SK-N-SH treated with all-trans-retinoic acid at 6 μM for 48 hours (cell line): ENCODE measurements around the gene COL23A1.

ENCODE experiments used
- ATAC-seq: fragments of 200-7000 bp; cut with Tn5 transposase; 3 replicates; pipeline ENCODE4 v1.9.1; 2020; ENCODE audit warnings: mild to moderate bottlenecking, moderate library complexity
- ARNTL ChIP-seq: fragments of 450-650 bp; formaldehyde crosslinking; IDR thresholded peaks from 2 replicates; pipeline ENCODE4 v1.5.0; 2020; ENCODE audit warnings: low read depth, mild to moderate bottlenecking, moderate library complexity, borderline replicate concordance
- BACH2 ChIP-seq: fragments of 250-450 bp; sonication (Bioruptor Pico); IDR thresholded peaks from 2 replicates; pipeline ENCODE4 v1.9.0; 2021; ENCODE audit warnings: mild to moderate bottlenecking, borderline replicate concordance
- CSDC2 ChIP-seq: fragments of 250-450 bp; sonication (Bioruptor Pico); IDR thresholded peaks from 2 replicates; pipeline ENCODE4 v1.5.0; 2020; ENCODE audit warnings: mild to moderate bottlenecking, moderate library complexity
- ESRRG ChIP-seq: fragments of 250-450 bp; sonication (Bioruptor Pico); IDR thresholded peaks from 2 replicates; pipeline ENCODE4 v1.6.1; 2021; ENCODE audit warnings: mild to moderate bottlenecking
- GLIS3 ChIP-seq: fragments of 250-450 bp; sonication (Bioruptor Pico); IDR thresholded peaks from 2 replicates; pipeline ENCODE4 v1.5.0; 2020; ENCODE audit warnings: mild to moderate bottlenecking, moderate library complexity
- ISL1 ChIP-seq: fragments of 250-450 bp; sonication (Bioruptor Pico); IDR thresholded peaks from 2 replicates; pipeline ENCODE4 v2.1.2; 2022; ENCODE audit warnings: mild to moderate bottlenecking, moderate library complexity
- PPARA ChIP-seq: fragments of 250-450 bp; sonication (Bioruptor Pico); IDR thresholded peaks from 2 replicates; pipeline ENCODE4 v1.5.0; 2020; ENCODE audit warnings: mild to moderate bottlenecking, borderline replicate concordance
- RARB ChIP-seq: fragments of 250-450 bp; sonication (Bioruptor Pico); IDR thresholded peaks from 2 replicates; pipeline ENCODE4 v1.8.0; 2021; ENCODE audit warnings: mild to moderate bottlenecking, moderate library complexity
- SNAI2 ChIP-seq: fragments of 250-450 bp; sonication (Bioruptor Pico); IDR thresholded peaks from 2 replicates; pipeline ENCODE4 v1.5.0; 2020; ENCODE audit warnings: mild to moderate bottlenecking, moderate library complexity
- TCF4 ChIP-seq: fragments of 250-450 bp; sonication (Bioruptor Pico); IDR thresholded peaks from 2 replicates; pipeline ENCODE4 v1.8.0; 2021; ENCODE audit warnings: mild to moderate bottlenecking, moderate library complexity, borderline replicate concordance
- TOX ChIP-seq: fragments of 250-450 bp; sonication (Bioruptor Pico); IDR thresholded peaks from 2 replicates; pipeline ENCODE4 v1.8.0; 2021; ENCODE audit warnings: mild to moderate bottlenecking, moderate library complexity, borderline replicate concordance
- ZC3H10 ChIP-seq: fragments of 250-450 bp; sonication (Bioruptor Pico); IDR thresholded peaks from 2 replicates; pipeline ENCODE4 v1.5.1; 2021; ENCODE audit warnings: mild to moderate bottlenecking, moderate library complexity
- ZFP3 ChIP-seq: fragments of 250-450 bp; sonication (Bioruptor Pico); IDR thresholded peaks from 2 replicates; pipeline ENCODE4 v1.5.0; 2020; ENCODE audit warnings: mild to moderate bottlenecking, moderate library complexity
- ZFP30 ChIP-seq: fragments of 450-650 bp; formaldehyde crosslinking; IDR thresholded peaks from 2 replicates; pipeline ENCODE4 v1.5.0; 2022; ENCODE audit warnings: mild to moderate bottlenecking, moderate library complexity
- ZNF565 ChIP-seq: fragments of 450-650 bp; formaldehyde crosslinking; conservative IDR thresholded peaks from 2 replicates; pipeline ENCODE4 v1.5.0; 2020; ENCODE audit warnings: low read depth, mild to moderate bottlenecking, moderate library complexity
- ZNF70 ChIP-seq: fragments of 450-650 bp; formaldehyde crosslinking; IDR thresholded peaks from 2 replicates; pipeline ENCODE4 v1.5.0; 2020; ENCODE audit warnings: mild to moderate bottlenecking, moderate library complexity
- ZNF8 ChIP-seq: fragments of 450-650 bp; formaldehyde crosslinking; IDR thresholded peaks from 2 replicates; pipeline ENCODE4 v1.5.0; 2020; ENCODE audit warnings: mild to moderate bottlenecking, moderate library complexity
- TF ChIP-seq, protein P1 (sequence below): fragments of 250-450 bp; sonication (Bioruptor Pico); IDR thresholded peaks from 2 replicates; pipeline ENCODE4 v1.5.1; 2020; ENCODE audit warnings: low read depth, mild to moderate bottlenecking, moderate library complexity
- TF ChIP-seq, protein P2 (sequence below): fragments of 250-450 bp; sonication (Bioruptor Pico); IDR thresholded peaks from 2 replicates; pipeline ENCODE4 v1.5.0; 2020; ENCODE audit warnings: mild to moderate bottlenecking, moderate library complexity
- TF ChIP-seq, protein P3 (sequence below): fragments of 250-450 bp; sonication (Bioruptor Pico); IDR thresholded peaks from 2 replicates; pipeline ENCODE4 v1.8.0; 2021; ENCODE audit warnings: low read depth, mild to moderate bottlenecking, moderate library complexity, borderline replicate concordance
- TF ChIP-seq, protein P4 (sequence below): fragments of 250-450 bp; sonication (Bioruptor Pico); IDR thresholded peaks from 2 replicates; pipeline ENCODE4 v1.8.0; 2020; ENCODE audit warnings: mild to moderate bottlenecking, moderate library complexity, borderline replicate concordance
- TF ChIP-seq, protein P5 (sequence below): fragments of 250-450 bp; sonication (Bioruptor Pico); IDR thresholded peaks from 2 replicates; pipeline ENCODE4 v1.5.1; 2021; ENCODE audit warnings: mild to moderate bottlenecking, moderate library complexity

Gene COL23A1

DNA sequence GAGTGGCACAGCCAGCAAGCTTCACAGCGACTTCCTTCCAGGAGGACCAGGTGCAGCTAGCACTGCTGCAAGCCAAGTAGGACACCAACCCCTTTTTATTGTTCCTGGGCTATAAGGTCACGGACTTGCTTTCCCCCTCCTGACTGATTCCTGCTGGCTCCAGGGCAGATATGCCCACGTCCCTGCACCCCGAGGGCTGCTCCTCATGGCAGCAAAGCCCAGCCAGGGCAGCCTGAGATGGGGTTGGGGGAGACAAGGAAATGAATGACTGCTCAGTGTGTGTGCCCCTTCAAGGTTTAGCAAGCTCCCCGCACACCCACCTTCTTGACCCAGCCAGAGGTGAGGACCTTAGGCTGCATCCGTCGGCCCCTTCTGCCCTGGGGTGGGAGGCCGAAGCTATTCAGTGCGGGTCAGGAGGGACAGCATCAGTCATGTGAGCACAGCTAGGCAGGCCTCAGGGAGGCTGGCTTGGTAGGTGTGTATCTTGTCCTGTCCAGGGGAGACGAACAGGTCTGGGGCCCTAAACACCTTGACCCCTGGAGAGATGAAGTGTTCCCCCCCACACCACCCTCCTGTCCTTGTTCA lies 221.4 kb downstream of the COL23A1 start:
- TF ChIP-seq GLIS3 (CRISPR knock-in tag), result no peak
- TF ChIP-seq, protein P1, sequence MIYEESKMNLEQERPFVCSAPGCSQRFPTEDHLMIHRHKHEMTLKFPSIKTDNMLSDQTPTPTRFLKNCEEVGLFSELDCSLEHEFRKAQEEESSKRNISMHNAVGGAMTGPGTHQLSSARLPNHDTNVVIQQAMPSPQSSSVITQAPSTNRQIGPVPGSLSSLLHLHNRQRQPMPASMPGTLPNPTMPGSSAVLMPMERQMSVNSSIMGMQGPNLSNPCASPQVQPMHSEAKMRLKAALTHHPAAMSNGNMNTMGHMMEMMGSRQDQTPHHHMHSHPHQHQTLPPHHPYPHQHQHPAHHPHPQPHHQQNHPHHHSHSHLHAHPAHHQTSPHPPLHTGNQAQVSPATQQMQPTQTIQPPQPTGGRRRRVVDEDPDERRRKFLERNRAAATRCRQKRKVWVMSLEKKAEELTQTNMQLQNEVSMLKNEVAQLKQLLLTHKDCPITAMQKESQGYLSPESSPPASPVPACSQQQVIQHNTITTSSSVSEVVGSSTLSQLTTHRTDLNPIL, result no peak
- TF ChIP-seq, protein P2, sequence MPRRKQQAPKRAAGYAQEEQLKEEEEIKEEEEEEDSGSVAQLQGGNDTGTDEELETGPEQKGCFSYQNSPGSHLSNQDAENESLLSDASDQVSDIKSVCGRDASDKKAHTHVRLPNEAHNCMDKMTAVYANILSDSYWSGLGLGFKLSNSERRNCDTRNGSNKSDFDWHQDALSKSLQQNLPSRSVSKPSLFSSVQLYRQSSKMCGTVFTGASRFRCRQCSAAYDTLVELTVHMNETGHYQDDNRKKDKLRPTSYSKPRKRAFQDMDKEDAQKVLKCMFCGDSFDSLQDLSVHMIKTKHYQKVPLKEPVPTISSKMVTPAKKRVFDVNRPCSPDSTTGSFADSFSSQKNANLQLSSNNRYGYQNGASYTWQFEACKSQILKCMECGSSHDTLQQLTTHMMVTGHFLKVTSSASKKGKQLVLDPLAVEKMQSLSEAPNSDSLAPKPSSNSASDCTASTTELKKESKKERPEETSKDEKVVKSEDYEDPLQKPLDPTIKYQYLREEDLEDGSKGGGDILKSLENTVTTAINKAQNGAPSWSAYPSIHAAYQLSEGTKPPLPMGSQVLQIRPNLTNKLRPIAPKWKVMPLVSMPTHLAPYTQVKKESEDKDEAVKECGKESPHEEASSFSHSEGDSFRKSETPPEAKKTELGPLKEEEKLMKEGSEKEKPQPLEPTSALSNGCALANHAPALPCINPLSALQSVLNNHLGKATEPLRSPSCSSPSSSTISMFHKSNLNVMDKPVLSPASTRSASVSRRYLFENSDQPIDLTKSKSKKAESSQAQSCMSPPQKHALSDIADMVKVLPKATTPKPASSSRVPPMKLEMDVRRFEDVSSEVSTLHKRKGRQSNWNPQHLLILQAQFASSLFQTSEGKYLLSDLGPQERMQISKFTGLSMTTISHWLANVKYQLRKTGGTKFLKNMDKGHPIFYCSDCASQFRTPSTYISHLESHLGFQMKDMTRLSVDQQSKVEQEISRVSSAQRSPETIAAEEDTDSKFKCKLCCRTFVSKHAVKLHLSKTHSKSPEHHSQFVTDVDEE, result no peak
- no peak for TF ChIP-seq ZFP30
- no peak for TF ChIP-seq ZFP3 (CRISPR knock-in tag)
- TF ChIP-seq, protein P3, sequence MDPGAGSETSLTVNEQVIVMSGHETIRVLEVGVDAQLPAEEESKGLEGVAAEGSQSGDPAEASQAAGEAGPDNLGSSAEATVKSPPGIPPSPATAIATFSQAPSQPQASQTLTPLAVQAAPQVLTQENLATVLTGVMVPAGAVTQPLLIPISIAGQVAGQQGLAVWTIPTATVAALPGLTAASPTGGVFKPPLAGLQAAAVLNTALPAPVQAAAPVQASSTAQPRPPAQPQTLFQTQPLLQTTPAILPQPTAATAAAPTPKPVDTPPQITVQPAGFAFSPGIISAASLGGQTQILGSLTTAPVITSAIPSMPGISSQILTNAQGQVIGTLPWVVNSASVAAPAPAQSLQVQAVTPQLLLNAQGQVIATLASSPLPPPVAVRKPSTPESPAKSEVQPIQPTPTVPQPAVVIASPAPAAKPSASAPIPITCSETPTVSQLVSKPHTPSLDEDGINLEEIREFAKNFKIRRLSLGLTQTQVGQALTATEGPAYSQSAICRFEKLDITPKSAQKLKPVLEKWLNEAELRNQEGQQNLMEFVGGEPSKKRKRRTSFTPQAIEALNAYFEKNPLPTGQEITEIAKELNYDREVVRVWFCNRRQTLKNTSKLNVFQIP, result no peak
- TF ChIP-seq ZC3H10, result no peak
- no peak for TF ChIP-seq ZNF8
- no peak for TF ChIP-seq BACH2
- TF ChIP-seq ZNF565 (CRISPR knock-in tag), result no peak
- TF ChIP-seq PPARA, result no peak
- TF ChIP-seq, protein P4, sequence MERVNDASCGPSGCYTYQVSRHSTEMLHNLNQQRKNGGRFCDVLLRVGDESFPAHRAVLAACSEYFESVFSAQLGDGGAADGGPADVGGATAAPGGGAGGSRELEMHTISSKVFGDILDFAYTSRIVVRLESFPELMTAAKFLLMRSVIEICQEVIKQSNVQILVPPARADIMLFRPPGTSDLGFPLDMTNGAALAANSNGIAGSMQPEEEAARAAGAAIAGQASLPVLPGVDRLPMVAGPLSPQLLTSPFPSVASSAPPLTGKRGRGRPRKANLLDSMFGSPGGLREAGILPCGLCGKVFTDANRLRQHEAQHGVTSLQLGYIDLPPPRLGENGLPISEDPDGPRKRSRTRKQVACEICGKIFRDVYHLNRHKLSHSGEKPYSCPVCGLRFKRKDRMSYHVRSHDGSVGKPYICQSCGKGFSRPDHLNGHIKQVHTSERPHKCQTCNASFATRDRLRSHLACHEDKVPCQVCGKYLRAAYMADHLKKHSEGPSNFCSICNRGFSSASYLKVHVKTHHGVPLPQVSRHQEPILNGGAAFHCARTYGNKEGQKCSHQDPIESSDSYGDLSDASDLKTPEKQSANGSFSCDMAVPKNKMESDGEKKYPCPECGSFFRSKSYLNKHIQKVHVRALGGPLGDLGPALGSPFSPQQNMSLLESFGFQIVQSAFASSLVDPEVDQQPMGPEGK (CRISPR knock-in tag), result no peak
- no peak for TF ChIP-seq RARB (CRISPR knock-in tag)
- no peak for ATAC-seq

DNA sequence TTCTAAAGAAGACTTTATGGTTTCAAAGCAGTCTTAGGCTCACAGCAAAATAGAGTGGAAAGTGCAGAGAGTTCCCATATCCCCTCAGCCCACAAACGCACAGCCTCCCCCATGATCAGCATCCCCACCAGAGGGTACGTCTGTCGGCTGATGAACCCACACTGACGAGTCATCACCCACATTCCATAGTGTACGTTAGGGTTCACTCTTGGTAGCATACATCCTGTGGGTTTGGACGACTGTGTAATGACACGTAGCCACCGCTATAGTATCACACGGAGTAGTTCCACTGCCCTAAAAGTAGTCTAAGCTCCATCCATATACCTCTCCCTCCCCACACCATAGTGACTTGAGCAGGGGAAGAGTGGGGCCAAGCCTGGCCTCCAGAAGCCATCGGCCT lies 221.9 kb downstream of the COL23A1 start:
- no peak for TF ChIP-seq ZC3H10
- no peak for TF ChIP-seq CSDC2 (CRISPR knock-in tag)
- TF ChIP-seq, protein P3, result no peak
- TF ChIP-seq TCF4 (CRISPR knock-in tag), result no peak
- no peak for TF ChIP-seq ISL1 (CRISPR knock-in tag)
- no peak for TF ChIP-seq TOX (CRISPR knock-in tag)
- no peak for TF ChIP-seq PPARA
- TF ChIP-seq ARNTL (CRISPR knock-in tag), result no peak
- no peak for TF ChIP-seq ZFP30
- TF ChIP-seq ZNF70 (CRISPR knock-in tag), result no peak
- TF ChIP-seq ZNF8, result no peak
- TF ChIP-seq, protein P5, sequence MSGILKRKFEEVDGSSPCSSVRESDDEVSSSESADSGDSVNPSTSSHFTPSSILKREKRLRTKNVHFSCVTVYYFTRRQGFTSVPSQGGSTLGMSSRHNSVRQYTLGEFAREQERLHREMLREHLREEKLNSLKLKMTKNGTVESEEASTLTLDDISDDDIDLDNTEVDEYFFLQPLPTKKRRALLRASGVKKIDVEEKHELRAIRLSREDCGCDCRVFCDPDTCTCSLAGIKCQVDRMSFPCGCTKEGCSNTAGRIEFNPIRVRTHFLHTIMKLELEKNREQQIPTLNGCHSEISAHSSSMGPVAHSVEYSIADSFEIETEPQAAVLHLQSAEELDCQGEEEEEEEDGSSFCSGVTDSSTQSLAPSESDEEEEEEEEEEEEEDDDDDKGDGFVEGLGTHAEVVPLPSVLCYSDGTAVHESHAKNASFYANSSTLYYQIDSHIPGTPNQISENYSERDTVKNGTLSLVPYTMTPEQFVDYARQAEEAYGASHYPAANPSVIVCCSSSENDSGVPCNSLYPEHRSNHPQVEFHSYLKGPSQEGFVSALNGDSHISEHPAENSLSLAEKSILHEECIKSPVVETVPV (CRISPR knock-in tag), result no peak
- no peak for TF ChIP-seq ESRRG (CRISPR knock-in tag)
- TF ChIP-seq SNAI2 (CRISPR knock-in tag), result no peak
- TF ChIP-seq, protein P4 (CRISPR knock-in tag), result no peak
- TF ChIP-seq BACH2, result no peak
- TF ChIP-seq, all 23 proteins: peak for 0
- no peak for ATAC-seq
